HG02610 (cell line): Measurements from ENCODE around the gene RCSD1.

ENCODE experiments used
- ATAC-seq: cut with Tn5 transposase; IDR thresholded peaks from one replicate; pipeline ENCODE4 v1.9.1; 2021; ENCODE audit warnings: mild to moderate bottlenecking, moderate library complexity; ENCODE audit not compliant: unreplicated experiment

The RCSD1 gene

DNA sequence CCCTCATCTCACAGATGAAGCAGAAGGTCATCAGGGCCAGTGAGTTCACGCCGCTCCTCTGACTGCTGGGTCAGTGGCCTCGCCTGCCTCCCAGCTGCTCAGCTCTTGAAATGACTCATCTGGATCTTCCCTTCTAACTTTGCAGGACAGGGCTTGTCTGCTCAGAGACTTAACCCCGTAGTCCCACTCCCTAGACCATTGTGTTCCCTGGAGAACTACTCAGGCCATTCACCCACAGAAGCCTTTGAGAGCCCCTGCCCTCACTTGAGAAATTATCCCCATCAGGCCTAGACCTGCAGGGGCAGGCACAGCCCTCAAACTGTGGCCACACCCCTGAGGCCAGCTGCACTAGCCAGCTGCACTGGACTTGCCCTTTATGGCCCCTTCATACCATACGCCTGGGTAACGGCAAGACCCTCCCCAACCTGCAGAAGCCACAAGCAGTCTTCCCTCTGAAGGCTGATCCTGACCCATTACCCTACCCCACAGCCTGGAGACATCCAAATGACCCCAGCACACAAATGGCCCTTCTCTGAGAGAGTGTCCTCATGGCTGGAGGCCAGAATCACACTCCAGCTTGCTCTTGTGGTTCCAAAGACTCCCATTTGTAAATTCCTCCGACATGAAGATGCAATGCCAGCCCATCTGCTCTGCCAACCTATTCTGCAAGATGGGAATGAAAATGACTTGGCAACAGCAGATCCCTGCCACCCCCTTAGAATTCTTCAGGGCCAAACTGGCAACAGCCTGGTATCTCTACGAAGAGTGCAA lies 33.2 kb downstream of the RCSD1 start:
- ATAC-seq = peak; percentile 66

- ATAC-seq = no peak
Observed at GRCh38 chr1:167665469-167665868, 35.4 kb downstream of the RCSD1 start.

GRCh38 chr1:167666416-167666815 lies 36.4 kb downstream of the RCSD1 start:
- ATAC-seq = no peak

DNA sequence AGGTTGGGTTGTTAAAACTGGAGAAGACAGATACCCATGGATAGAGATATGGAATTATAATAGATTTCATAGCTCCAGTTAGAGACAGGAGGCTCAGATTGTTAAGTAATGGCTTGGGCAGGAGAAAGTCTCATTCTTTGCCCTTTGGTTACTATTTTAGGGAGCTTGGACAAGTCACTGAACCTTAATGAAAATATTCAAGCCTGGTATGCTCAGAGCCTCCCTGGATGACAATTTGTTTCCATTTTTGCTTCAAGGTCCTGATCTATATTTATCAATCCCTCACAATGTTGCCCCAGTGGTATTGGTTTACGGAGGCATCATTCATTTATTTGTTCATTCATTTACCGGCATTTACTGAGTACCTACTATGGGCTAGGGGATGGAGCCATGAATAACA lies 37.5 kb downstream of the RCSD1 start:
- no peak for ATAC-seq

DNA sequence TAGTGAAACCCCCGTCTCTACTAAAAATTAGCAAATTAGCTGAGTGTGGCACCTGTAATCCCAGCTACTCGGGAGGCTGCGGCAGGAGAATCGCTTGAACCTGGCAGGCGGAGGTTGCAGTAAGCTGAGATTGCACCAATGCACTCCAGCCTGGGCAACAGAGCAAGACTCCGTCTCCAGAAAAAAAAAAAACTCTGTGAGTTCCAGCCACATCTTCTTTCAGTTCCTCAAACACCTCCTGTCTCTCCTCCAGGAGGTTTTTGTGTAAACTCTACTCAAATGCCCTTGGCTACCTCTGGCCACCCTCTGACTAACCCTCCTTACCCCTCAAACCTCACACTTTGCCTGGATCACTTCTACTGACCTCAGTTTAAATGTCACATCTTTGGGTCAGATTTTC lies 38.1 kb downstream of the RCSD1 start:
- ATAC-seq = peak; percentile 70

DNA sequence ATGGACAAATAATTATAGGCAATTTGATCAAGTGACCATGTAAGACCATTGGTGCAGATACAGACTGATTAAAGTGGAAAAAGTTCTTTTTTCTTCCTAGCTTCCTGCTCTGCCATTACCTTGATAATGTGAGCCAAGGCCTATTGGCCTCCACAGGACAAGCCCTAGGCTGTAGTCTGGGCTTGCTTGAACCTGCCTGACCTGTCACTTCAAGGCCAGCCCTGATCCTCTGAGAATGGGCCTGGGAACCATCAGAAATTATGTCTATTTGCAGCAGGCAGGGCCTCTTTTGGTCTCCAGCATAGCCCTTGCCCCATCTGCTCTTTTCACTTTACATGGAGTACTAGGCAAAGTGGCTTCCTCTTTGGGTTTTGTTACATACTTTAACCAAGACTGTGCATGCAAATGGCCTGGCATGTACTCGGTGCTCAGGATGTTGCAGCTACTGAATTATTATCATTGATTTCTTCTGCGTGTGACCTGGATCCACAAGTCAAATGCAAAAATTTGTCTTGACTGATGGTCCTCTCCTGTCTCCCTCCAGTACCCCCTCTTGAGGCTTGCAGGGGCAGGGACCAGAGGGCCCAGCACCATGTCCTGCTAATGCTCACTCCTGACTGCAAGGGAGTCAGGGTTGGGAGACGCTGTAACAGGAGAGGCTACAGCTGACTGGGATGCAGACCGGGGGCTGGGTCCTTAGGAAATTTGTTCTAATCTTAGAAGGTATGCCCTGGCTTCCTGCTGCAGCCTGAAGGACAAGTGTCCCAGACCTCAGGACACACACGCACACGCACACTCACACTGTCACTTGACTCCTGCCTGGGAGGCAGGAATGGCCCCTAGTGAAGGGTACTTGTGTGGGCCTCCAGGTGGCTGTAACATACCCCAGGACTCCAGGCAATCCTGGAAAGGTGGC lies 39.4 kb downstream of the RCSD1 start:
- ATAC-seq = peak; percentile 60

- ATAC-seq = no peak
Observed at GRCh38 chr1:167670563-167670962, 40.5 kb downstream of the RCSD1 start.

- ATAC-seq = no peak
Observed at GRCh38 chr1:167671727-167672511, 41.9 kb downstream of the RCSD1 start.

DNA sequence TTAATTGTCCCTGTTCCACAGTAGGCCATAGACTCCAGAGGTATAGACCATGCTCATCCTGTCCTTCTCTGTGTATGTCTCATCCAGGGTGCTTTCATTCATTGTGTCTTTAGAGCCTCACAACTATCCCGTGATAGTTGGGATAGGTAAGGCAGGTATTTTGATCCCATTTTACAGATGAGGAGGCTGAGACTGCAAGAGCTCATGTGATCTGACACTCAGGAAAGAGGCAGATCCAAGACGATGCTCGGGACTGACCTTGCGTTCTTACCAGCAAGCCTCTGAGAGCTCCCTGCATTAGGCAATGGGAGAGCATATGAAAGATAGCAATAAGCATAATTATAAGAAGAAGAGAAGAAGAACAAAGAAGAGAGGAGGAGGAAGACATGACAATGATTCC lies 42.8 kb downstream of the RCSD1 start:
- ATAC-seq = no peak

GRCh38 chr1:167673265-167673664 lies 43.2 kb downstream of the RCSD1 start:
- no peak for ATAC-seq

DNA sequence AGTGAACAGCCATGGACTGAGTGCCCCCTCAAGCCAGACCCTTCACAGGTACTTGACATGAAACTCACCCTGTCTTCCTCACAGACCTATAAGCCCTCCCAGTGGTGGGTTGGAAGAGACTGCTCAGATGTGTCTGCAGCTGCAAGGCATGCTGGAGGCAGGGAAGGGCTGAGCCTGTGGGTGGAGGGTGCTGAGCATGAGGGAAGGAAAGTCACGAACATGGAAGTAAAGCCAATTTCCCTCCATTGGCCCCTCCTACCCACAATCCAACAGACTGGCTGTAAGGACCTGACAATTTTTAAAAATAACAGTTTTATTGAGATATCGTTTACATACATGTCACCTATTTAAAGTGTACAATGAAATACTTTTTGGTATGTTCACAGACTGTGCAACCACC lies 44.1 kb downstream of the RCSD1 start:
- peak; percentile 1 for ATAC-seq

- ATAC-seq = no peak
Observed at GRCh38 chr1:167675440-167675839, 45.4 kb downstream of the RCSD1 start.

DNA sequence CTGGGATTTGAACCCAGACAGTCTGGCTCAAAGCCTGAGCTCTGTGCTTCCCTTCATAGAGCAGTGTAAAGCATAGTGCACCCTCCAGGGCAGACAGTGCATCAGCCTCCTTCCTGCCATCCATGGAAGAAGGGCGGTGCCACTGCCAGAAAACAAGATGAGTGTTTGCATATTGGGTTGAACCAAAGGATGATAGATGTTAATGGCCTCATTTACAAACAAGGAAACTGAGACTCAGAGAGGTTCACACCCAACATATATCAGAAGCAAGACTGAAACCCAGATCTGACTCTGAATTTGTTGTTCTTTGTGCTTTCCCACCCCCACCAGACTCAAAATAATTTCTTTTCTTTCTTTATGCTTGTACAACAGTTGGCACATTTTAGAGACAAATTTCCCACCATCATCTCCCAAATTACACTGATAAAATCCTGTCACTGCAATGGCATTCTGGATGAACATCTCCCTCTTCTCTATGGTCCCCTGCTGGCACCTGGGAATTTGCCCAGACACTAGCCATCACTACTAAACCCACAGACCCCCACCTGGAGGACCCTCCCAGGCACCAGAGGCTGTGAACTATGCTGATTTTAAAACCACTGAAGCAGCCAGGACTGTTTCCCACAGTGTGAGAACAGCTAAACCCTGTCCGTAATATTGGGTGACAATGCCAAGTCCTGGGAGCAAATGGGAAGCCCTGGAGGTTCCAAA lies 46.3 kb downstream of the RCSD1 start:
- ATAC-seq = peak; percentile 62

DNA sequence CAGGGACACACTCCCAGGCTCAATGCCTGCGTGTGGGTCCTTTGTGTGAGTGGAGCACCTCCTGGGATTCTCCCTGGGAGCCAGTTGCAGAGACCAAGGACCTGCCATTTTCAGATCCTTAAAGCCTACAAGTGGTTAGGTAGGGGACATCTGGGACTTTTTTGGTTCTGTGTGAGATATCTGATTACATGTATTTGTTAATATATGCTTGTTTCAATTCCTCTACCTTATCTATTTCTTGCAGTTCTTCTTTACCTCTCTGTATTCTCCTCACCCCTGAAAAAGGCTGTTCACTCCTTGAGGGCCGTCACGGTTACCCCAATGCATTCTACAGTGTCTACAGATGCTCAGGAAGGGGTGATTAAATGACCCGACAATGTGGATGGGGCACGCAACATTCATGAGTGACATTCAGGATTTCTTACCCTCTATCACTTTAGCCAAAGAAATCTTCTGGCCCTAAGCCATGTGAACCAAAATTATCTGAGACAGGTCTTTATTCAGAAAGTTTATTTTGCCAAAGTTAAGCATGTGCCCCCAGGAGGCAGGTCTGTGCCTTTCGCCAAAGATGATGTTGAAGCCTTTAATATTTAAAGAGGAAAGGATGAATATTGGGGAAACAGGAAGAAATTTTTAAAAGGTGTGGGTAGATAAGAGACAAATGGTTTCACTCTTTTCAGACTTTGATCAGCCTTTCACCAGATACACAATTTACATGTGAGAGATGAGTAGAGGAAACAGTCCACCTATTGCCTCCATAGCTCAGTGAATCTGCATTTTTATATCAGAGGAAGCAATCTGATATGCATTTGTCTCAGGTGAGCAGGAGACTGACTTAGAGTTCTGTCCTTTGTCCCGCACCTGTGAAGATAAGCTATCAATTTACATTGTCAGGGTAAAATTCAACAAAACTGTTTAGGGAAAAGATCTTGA lies 47.1 kb downstream of the RCSD1 start:
- ATAC-seq = peak; percentile 44

DNA sequence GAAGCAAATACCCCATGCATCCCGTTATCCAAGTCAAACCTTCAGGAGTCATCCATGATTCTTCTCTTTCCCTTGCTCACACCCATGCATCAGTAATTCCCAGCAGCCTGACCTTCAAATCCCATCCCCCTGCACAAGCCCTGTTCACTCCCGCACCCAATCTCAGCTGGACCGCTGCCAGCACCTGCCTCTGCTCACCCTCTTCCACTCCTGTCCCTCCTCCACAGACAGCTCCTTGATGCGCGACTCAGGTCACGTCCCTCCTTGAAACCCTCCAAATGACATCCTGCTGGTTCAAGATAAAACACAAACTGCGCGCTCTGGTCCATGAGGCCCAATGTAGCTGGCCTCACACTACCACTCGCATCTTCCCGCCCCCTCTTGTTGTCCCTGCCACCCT lies 48.4 kb downstream of the RCSD1 start:
- no peak for ATAC-seq

- no peak for ATAC-seq
Observed at GRCh38 chr1:167678838-167679237, 48.8 kb downstream of the RCSD1 start.

DNA sequence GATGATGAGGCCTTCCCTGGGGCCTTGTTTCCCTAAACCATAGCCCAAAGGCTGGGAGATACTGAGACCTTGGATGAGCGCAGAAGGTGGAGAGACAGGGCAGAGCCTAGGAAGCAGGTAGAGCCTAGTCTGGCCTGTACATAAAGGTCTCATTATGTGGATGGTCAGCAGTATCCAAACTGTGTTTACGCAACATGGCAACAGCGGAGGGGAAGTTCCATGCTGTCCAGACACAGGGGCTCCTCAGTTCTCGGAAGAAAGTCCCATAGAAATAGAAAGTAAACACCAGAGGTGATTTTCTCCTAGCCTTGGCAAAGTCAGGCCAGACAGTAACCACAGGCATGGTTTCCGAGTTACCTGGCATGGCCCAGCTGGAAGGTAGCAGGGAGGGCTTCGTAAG lies 49.7 kb downstream of the RCSD1 start:
- ATAC-seq = no peak

DNA sequence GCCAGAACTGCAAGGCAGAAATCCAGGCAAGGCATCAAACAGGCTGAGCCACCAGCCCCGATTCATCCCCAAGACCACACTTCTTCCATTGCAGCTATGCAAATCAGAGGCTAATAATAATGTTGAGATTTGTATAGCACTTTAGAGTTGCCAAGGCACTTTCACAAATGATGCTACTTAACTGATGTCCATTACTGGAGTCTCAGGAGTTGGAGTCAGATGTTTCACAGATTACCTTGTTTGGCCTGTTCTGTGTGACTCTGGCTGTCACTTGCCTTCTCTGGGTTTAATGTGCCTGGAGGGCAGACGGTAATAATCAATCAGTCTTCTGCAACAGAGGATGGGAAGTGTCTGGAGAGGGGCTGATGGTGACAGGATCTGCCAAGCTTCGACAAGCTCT lies 51.0 kb downstream of the RCSD1 start:
- ATAC-seq = no peak

DNA sequence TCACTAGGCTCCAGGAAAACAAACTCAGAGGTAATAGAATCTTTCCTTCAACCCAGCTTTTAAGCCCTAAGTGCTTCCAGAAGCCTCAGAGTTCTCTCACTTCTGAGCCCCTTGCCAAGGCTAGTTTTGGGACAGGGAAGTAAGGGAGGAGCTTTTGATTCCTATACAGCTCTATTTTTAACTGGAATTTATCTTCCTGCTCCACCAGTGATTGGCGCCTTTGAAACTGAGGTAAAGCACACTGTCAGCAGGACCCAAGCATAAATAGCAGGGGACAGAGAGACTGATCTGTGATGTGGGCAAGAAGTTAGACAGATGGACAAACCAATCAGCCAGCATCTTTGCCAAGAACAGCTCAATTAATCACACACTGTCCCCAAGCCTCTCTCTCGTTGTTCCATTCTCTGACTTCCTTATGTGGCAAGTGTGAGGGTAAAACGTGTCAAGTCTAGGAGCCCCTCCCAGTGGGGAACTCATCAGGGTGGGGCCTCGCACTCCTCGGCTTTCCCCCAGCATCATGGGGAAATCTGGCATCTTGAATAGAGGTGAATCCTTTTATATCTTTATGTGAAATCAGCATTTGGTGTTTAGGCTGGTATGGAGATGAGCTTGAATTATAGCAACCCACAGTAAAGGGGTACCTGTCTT lies 51.5 kb downstream of the RCSD1 start:
- ATAC-seq = peak; percentile 26
